H1 (cell line): ENCODE data around the gene FHL2. TPM values are rescaled to one million over a fixed set of nuclear protein-coding genes. Genes with fewer than 3 reads are reported as not detected.
A peak's percentile ranks its signal among the peaks of the same experiment; 100 is the strongest.

Experiments used
- BCL11A ChIP-seq, 2 experiments: IDR thresholded peaks; one replicate each; pipeline ENCODE4 v1.6.1; 2011; ENCODE audit warnings: low read depth in 2 of 2, low read length in 2 of 2, mild to moderate bottlenecking in 2 of 2
- CBX8 ChIP-seq: fragments of 300-800, 300-1000 bp; sonication (generic); IDR thresholded peaks from 2 replicates; pipeline ENCODE4 v1.7.1; 2016; ENCODE audit warnings: low read depth, low read length, borderline replicate concordance
- CEBPB ChIP-seq: IDR thresholded peaks from 2 replicates; pipeline ENCODE4 v1.6.1; 2012; ENCODE audit warnings: low read depth, low read length
- GABPA ChIP-seq: IDR thresholded peaks from 2 replicates; pipeline ENCODE4 v1.6.1; 2011; ENCODE audit warnings: mild to moderate bottlenecking, low read length, moderate library complexity, borderline replicate concordance; ENCODE audit not compliant: insufficient read depth
- JUND ChIP-seq: IDR thresholded peaks from 2 replicates; pipeline ENCODE4 v1.6.1; 2011; ENCODE audit warnings: mild to moderate bottlenecking, improper control_type of control experiment, low read length
- POLR2A ChIP-seq, 2 experiments: IDR thresholded peaks; 1 replicate in 1 of 2; 2 replicates in 1 of 2; pipeline ENCODE4 v1.6.1; 2011; ENCODE audit warnings: low read depth in 2 of 2, low read length in 2 of 2, mild to moderate bottlenecking in 2 of 2; ENCODE audit errors: control extremely low read depth in 1 of 2
- RAD21 ChIP-seq, 2 experiments: IDR thresholded peaks in 1 of 2; conservative IDR thresholded peaks in 1 of 2; 2 replicates each; pipeline ENCODE4 v1.6.1; 2011; ENCODE audit warnings: low read depth in 2 of 2, low read length in 2 of 2, improper control_type of control experiment in 1 of 2, inconsistent platforms in 1 of 2, mild to moderate bottlenecking in 1 of 2, moderate library complexity in 1 of 2
- TAF7 ChIP-seq: optimal IDR thresholded peaks from 2 replicates; pipeline ENCODE3; 2011; ENCODE audit warnings: low read depth, mild to moderate bottlenecking, inconsistent platforms, low read length, moderate library complexity, borderline replicate concordance
- TEAD4 ChIP-seq: IDR thresholded peaks from 2 replicates; pipeline ENCODE4 v1.6.1; 2012; ENCODE audit warnings: low read depth, low read length, inconsistent platforms, mixed read lengths
- polyA plus RNA-seq, 7 experiments: library from polyadenylated mRNA; depleted of rRNA in 3 of 7; stranded (reverse) in 5 of 7; unstranded in 2 of 7; fragments of >200 nt in 5 of 7; fragments of 200-250 nt in 2 of 7; gene quantifications; 1 replicate in 5 of 7; 2 replicates in 1 of 7; 4 replicates in 1 of 7; pipeline versions ENCODE4 v1.2.1 to v1.2.3, GENCODE V29; 2011 to 2013; ENCODE audit warnings: missing spikeins in 2 of 7, mixed read lengths in 2 of 7
- total RNA-seq: library from RNA; stranded (reverse); fragmentation: NEBNext Ultra II Directional; extraction: Animal tissue kit (Norgen Biotek cat#: 25700); gene quantifications from 2 replicates; pipeline ENCODE4 v1.2.1, GENCODE V29; 2021
- TF ChIP-seq, protein P1 (sequence below): fragments of 300-600 bp; sonication (generic); IDR thresholded peaks from 2 replicates; pipeline ENCODE4 v1.7.1; 2012; ENCODE audit warnings: low read length, moderate library complexity, mild to moderate bottlenecking, inconsistent platforms; ENCODE audit not compliant: insufficient replicate concordance

The FHL2 gene
- total and polyA plus RNA-seq, 2 of the 8 experiments (the other 6 are each of a cell fraction or from before 2014, with no cell fraction given): 33.2 to 64.3 TPM

DNA sequence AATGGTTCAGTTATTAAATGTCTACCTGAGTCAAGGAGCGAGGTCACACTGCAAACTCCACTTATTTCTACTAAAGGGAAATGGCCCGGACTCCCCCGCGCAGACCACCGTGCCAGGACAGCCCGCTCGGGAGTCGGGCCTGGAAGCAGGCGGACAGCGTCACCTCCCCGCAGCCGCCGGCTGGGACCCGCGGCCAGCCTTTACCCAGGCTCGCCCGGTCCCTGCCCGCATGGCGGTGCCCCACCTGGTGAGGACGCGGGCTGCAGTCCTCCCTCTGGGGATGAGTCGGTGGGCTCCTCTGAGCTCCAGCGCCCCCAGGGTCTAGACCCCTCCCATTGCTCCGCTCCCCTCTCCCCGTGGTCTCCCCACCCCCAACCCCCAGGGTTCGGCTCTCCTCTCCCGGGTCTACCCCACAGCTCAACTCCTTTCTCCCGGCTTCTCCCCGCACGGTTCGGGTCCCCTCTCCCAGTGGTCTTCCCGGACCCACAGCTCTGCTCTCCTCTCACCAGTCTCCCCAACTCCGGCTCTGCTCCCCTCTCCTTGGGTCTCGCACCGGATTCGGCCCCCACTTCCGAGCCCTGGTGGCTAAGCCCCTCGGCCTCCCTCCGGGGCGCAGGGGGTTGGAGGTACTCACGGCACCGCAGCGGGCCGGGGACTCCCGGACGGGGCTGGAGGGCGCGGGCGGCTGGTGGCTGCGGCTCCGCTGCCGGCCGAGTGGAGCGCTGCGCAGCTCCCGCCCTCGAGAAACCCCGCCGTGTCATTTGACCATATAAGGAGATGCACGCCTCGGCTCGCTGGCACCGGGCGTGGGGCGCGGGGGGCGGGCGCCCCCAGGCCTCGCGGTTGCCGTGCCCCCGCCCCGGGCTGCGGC lies at the start of gene FHL2 (continued):
- TF ChIP-seq, protein P1, sequence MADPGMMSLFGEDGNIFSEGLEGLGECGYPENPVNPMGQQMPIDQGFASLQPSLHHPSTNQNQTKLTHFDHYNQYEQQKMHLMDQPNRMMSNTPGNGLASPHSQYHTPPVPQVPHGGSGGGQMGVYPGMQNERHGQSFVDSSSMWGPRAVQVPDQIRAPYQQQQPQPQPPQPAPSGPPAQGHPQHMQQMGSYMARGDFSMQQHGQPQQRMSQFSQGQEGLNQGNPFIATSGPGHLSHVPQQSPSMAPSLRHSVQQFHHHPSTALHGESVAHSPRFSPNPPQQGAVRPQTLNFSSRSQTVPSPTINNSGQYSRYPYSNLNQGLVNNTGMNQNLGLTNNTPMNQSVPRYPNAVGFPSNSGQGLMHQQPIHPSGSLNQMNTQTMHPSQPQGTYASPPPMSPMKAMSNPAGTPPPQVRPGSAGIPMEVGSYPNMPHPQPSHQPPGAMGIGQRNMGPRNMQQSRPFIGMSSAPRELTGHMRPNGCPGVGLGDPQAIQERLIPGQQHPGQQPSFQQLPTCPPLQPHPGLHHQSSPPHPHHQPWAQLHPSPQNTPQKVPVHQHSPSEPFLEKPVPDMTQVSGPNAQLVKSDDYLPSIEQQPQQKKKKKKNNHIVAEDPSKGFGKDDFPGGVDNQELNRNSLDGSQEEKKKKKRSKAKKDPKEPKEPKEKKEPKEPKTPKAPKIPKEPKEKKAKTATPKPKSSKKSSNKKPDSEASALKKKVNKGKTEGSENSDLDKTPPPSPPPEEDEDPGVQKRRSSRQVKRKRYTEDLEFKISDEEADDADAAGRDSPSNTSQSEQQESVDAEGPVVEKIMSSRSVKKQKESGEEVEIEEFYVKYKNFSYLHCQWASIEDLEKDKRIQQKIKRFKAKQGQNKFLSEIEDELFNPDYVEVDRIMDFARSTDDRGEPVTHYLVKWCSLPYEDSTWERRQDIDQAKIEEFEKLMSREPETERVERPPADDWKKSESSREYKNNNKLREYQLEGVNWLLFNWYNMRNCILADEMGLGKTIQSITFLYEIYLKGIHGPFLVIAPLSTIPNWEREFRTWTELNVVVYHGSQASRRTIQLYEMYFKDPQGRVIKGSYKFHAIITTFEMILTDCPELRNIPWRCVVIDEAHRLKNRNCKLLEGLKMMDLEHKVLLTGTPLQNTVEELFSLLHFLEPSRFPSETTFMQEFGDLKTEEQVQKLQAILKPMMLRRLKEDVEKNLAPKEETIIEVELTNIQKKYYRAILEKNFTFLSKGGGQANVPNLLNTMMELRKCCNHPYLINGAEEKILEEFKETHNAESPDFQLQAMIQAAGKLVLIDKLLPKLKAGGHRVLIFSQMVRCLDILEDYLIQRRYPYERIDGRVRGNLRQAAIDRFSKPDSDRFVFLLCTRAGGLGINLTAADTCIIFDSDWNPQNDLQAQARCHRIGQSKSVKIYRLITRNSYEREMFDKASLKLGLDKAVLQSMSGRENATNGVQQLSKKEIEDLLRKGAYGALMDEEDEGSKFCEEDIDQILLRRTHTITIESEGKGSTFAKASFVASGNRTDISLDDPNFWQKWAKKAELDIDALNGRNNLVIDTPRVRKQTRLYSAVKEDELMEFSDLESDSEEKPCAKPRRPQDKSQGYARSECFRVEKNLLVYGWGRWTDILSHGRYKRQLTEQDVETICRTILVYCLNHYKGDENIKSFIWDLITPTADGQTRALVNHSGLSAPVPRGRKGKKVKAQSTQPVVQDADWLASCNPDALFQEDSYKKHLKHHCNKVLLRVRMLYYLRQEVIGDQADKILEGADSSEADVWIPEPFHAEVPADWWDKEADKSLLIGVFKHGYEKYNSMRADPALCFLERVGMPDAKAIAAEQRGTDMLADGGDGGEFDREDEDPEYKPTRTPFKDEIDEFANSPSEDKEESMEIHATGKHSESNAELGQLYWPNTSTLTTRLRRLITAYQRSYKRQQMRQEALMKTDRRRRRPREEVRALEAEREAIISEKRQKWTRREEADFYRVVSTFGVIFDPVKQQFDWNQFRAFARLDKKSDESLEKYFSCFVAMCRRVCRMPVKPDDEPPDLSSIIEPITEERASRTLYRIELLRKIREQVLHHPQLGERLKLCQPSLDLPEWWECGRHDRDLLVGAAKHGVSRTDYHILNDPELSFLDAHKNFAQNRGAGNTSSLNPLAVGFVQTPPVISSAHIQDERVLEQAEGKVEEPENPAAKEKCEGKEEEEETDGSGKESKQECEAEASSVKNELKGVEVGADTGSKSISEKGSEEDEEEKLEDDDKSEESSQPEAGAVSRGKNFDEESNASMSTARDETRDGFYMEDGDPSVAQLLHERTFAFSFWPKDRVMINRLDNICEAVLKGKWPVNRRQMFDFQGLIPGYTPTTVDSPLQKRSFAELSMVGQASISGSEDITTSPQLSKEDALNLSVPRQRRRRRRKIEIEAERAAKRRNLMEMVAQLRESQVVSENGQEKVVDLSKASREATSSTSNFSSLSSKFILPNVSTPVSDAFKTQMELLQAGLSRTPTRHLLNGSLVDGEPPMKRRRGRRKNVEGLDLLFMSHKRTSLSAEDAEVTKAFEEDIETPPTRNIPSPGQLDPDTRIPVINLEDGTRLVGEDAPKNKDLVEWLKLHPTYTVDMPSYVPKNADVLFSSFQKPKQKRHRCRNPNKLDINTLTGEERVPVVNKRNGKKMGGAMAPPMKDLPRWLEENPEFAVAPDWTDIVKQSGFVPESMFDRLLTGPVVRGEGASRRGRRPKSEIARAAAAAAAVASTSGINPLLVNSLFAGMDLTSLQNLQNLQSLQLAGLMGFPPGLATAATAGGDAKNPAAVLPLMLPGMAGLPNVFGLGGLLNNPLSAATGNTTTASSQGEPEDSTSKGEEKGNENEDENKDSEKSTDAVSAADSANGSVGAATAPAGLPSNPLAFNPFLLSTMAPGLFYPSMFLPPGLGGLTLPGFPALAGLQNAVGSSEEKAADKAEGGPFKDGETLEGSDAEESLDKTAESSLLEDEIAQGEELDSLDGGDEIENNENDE: no peak
- TF ChIP-seq CEBPB (no peak), BCL11A (IDR thresholded peaks at IDR 0.05; ENCODE audit: low read depth in 2 of 2, low read length in 2 of 2) (no peak), CBX8 (no peak), TAF7 (peak; percentile 91), GABPA (no peak), POLR2A (IDR thresholded peaks at IDR 0.05; ENCODE audit: control extremely low read depth in 1 of 2, low read depth in 2 of 2, low read length in 2 of 2) (peak; percentile 64 to 93), TEAD4 (no peak), JUND (no peak), RAD21 (IDR thresholded peaks at IDR 0.05 in 1 of 2, conservative IDR thresholded peaks at IDR 0.05 in 1 of 2; ENCODE audit: low read depth in 2 of 2, low read length in 2 of 2) (peak in 1 of 2 experiments; percentile 9; a peak in 1 of 4 replicates)
